BLaER1 treated with 17β-estradiol and CSF1 and Interleukin-3, amounts not matched to agents 10 nM and 100 nM (cell line): ENCODE results near the gene SLC2A8.

ENCODE experiments used
- H3K27ac ChIP-seq, 11 experiments: shearing (Covaris generic); formaldehyde crosslinking; 2 replicates each; pipeline ENCODE4 v1.8.1; 2022
- H3K27me3 ChIP-seq, 11 experiments: shearing (Covaris generic); formaldehyde crosslinking; 2 replicates each; pipeline ENCODE4 v1.8.1; 2022
- H3K36me3 ChIP-seq, 11 experiments: shearing (Covaris generic); formaldehyde crosslinking; 2 replicates each; pipeline ENCODE4 v1.8.1; 2022
- H3K4me1 ChIP-seq, 10 experiments: shearing (Covaris generic); formaldehyde crosslinking; 2 replicates each; pipeline ENCODE4 v1.8.1; 2022
- H3K4me2 ChIP-seq, 11 experiments: shearing (Covaris generic); formaldehyde crosslinking; 2 replicates each; pipeline ENCODE4 v1.8.1; 2022
- H3K4me3 ChIP-seq, 10 experiments: shearing (Covaris generic); formaldehyde crosslinking; 2 replicates each; pipeline ENCODE4 v1.8.1; 2022
- H3K9ac ChIP-seq, 11 experiments: shearing (Covaris generic); formaldehyde crosslinking; 2 replicates each; pipeline ENCODE4 v1.8.1; 2022
- H3K9me3 ChIP-seq, 11 experiments: shearing (Covaris generic); formaldehyde crosslinking; replicated peaks in 1 of 11; 2 replicates each; pipeline ENCODE4 v1.8.1; 2022
- H4K20me1 ChIP-seq, 11 experiments: shearing (Covaris generic); formaldehyde crosslinking; 2 replicates each; pipeline ENCODE4 v1.8.1; 2022
- Cebpa-rat ChIP-seq, 11 experiments: shearing (Covaris generic); IDR thresholded peaks; 2 replicates each; pipeline ENCODE4 v1.8.1; 2022

The SLC2A8 gene

DNA sequence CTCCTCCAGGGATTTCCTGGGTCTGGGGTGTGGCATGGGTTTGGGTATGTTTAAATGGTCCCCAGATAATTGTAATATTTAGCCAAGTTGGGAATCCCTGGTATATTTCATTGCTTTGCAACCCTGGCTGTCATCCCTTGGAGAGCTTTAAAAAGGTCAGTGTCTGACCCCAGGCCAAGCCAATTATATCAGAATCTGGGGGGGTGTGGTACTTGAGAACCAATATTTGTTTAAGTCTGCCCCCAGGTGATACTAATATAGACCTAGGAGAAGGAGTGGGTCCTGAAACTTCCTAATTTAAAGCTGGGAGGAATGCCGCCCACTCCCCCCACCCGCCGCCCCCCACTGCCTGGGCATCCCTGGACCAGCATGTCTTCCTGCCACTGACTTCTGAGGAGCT lies 38.2 kb upstream of the SLC2A8 start:
- H3K4me1 ChIP-seq: peaks cover 4 to 30% (median 20%) of the 10 kb centered on the region in 10 experiments
- no peak overlapping the region for H3K4me2 ChIP-seq
- no peak for TF ChIP-seq Cebpa-rat (IDR thresholded peaks at IDR 0.05)
- no peak overlapping the region for H3K9ac ChIP-seq
- no peaks in the 10 kb centered on the region; a peak in 1 of 22 replicates for H4K20me1 ChIP-seq
- H3K36me3 ChIP-seq: no peaks in the 10 kb centered on the region; a peak in 1 of 22 replicates
- H3K4me3 ChIP-seq: no peak overlapping the region
- no peak overlapping the region for H3K27ac ChIP-seq
- H3K9me3 ChIP-seq: no peaks in the 10 kb centered on the region
- H3K27me3 ChIP-seq: 0 out of 22 replicates have a peak, but pooled peaks cover 0 to 3% (median 0%) of the 10 kb centered on the region in 11 experiments

DNA sequence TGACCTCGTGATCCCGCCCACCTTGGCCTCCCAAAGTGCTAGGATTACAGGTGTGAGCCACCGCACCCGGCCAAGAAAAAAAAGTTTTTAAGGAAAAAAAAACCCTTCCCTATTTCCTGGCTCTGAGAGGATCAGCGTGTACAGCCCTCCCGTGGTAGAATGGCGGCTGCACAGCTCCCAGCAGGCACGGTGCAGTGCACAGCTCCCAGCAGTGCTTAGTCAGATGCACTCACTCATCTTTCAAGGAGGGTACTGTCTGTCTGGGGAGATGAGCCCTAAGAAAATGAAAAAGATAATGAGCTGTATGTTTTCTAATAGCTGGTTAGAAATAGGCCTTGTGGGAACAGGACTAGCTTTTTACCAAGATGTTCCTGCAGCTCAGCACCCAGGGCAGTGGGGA lies 36.7 kb upstream of the SLC2A8 start:
- H3K9me3 ChIP-seq: no peaks in the 10 kb centered on the region
- H3K27ac ChIP-seq: no peak overlapping the region
- peaks cover 0 to 3% (median 0%) of the 10 kb centered on the region in 11 experiments; a peak in 1 of 22 replicates for H3K36me3 ChIP-seq
- no peak for TF ChIP-seq Cebpa-rat (IDR thresholded peaks at IDR 0.05)
- H3K9ac ChIP-seq: peak overlapping the region in 1 of 11 experiments; percentile 18; a peak in 1 of 22 replicates
- peaks cover 0 to 36% (median 18%) of the 10 kb centered on the region in 10 experiments; a peak in 15 of 20 replicates for H3K4me1 ChIP-seq
- H4K20me1 ChIP-seq: no peaks in the 10 kb centered on the region; a peak in 1 of 22 replicates
- no peaks in the 10 kb centered on the region for H3K27me3 ChIP-seq
- H3K4me3 ChIP-seq: no peak overlapping the region
- peak overlapping the region in 3 of 11 experiments; percentile 24 to 56 (median 33); a peak in 3 of 22 replicates for H3K4me2 ChIP-seq

DNA sequence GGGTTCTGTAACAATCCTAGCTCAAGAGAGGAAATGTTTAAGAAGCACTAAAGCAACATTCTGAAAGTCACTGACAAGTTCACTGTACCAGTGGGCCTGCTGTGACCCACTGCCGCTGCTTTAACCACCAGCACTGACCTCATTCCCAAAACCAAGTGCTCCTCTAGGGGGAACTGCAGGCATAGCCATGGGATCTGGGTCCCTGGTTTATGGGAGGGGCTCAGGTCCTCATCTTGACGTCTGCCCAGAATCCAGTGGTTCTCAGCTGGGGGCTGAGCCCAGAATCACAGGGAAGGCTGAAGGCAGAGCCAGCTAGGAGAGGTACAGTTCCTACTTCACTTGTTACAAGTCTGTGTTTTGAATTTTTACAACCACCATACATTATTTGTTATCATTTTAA lies 36.1 kb upstream of the SLC2A8 start:
- Histone ChIP-seq H3K27me3 (no peaks in the 10 kb centered on the region), H3K4me3 (no peak overlapping the region), H3K9me3 (no peaks in the 10 kb centered on the region), H3K9ac (peak overlapping the region in 1 of 11 experiments; percentile 18; a peak in 1 of 22 replicates), H3K4me2 (peak overlapping the region in 4 of 11 experiments; percentile 47 to 84 (median 52); a peak in 8 of 22 replicates), H3K27ac (no peak overlapping the region), H3K4me1 (peaks cover 0 to 36% (median 18%) of the 10 kb centered on the region in 10 experiments; a peak in 15 of 20 replicates), H4K20me1 (no peaks in the 10 kb centered on the region; a peak in 1 of 22 replicates), H3K36me3 (peaks cover 0 to 3% (median 0%) of the 10 kb centered on the region in 11 experiments; a peak in 1 of 22 replicates)
- no peak for TF ChIP-seq Cebpa-rat (IDR thresholded peaks at IDR 0.05)

DNA sequence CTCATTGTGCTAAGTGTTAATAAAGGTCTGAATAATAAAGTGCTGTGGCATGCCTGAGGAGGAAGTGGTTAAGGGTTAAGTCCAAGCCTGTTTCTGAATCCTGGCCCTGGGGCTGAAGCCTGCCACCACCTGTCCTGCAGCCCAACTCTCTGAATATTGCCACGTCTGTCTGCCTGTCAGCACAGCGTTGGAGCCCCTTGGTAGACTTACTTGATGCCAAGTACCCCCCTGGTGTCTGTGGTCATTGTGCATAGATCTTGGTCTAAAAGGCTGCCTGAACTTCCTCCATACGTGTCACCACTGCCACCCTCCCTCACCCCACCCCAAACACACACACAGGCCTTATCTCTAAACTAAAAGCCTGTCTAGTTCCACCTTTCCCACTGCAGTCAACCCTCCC lies 35.4 kb upstream of the SLC2A8 start:
- peaks cover 0 to 36% (median 18%) of the 10 kb centered on the region in 10 experiments; a peak in 15 of 20 replicates for H3K4me1 ChIP-seq
- H3K27ac ChIP-seq: no peak overlapping the region
- TF ChIP-seq Cebpa-rat (IDR thresholded peaks at IDR 0.05): no peak

DNA sequence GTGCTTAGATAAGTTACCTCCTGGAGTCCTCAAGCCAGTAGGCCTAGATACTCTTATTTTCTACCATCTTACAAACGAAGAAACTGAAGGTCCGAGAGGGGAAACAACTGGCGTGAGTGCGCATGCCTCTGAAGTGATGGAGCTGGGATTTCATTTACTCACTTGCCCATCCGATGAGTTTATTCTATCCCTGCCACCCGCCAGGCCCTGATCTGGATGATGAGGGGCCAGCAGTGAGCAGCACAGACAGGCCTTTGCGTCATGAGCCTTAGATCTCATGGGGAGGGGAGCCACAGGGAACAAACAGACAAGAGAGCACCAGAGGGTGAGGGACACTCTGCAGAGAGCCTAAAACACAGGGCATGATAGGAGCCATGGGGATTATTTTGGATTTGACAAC lies 34.1 kb upstream of the SLC2A8 start:
- no peak overlapping the region for H3K9ac ChIP-seq
- TF ChIP-seq Cebpa-rat (IDR thresholded peaks at IDR 0.05): no peak

More for the DNA sequence above, 35.4 kb upstream of the SLC2A8 start:
- no peak overlapping the region for H3K4me3 ChIP-seq
- no peaks in the 10 kb centered on the region for H3K27me3 ChIP-seq
- no peak overlapping the region; a peak in 1 of 22 replicates for H3K9ac ChIP-seq
- peak overlapping the region in 8 of 11 experiments; percentile 21 to 84 (median 46); a peak in 12 of 22 replicates for H3K4me2 ChIP-seq
- H3K9me3 ChIP-seq: no peaks in the 10 kb centered on the region
- H4K20me1 ChIP-seq: no peaks in the 10 kb centered on the region; a peak in 1 of 22 replicates
- peaks cover 0 to 3% (median 0%) of the 10 kb centered on the region in 11 experiments; a peak in 1 of 22 replicates for H3K36me3 ChIP-seq

DNA sequence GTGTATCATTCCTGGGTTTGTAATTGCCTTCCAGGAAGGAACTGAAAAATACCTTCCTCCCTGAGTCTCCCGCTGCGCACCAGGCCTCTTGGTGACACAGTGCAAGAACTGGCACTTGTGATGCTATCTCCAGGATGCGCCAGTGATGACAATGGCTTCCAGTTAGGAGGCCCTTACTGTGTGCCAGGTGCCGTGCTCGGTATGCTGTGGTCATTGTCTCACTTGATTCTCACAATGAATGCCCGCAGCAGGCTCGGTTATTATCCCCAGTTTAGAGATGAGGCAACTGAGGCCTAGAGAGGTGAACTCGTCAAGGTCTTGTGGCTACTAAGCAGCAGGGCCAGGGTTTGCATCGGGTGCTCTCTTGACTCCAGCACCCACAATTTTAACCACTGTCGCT lies 31.5 kb upstream of the SLC2A8 start:
- no peak overlapping the region for H3K4me2 ChIP-seq
- H3K36me3 ChIP-seq: 0 out of 22 replicates have a peak, but pooled peaks cover 0 to 3% (median 0%) of the 10 kb centered on the region in 11 experiments
- H3K9ac ChIP-seq: no peak overlapping the region
- H3K4me1 ChIP-seq: peaks cover 0 to 55% (median 12%) of the 10 kb centered on the region in 10 experiments; a peak in 15 of 20 replicates
- H4K20me1 ChIP-seq: no peaks in the 10 kb centered on the region; a peak in 1 of 22 replicates
- no peaks in the 10 kb centered on the region for H3K9me3 ChIP-seq
- no peak overlapping the region for H3K4me3 ChIP-seq
- no peak overlapping the region for H3K27ac ChIP-seq
- TF ChIP-seq Cebpa-rat (IDR thresholded peaks at IDR 0.05): no peak
- no peaks in the 10 kb centered on the region for H3K27me3 ChIP-seq

More for the DNA sequence above, 34.1 kb upstream of the SLC2A8 start:
- H3K4me3 ChIP-seq: no peak overlapping the region
- no peaks in the 10 kb centered on the region for H3K9me3 ChIP-seq
- H4K20me1 ChIP-seq: no peaks in the 10 kb centered on the region; a peak in 1 of 22 replicates
- H3K36me3 ChIP-seq: peaks cover 0 to 3% (median 0%) of the 10 kb centered on the region in 11 experiments; a peak in 1 of 22 replicates
- peak overlapping the region in 1 of 11 experiments; percentile 84; a peak in 3 of 22 replicates for H3K4me2 ChIP-seq
- no peak overlapping the region for H3K27ac ChIP-seq
- peaks cover 0 to 37% (median 18%) of the 10 kb centered on the region in 10 experiments; a peak in 15 of 20 replicates for H3K4me1 ChIP-seq
- H3K27me3 ChIP-seq: no peaks in the 10 kb centered on the region

DNA sequence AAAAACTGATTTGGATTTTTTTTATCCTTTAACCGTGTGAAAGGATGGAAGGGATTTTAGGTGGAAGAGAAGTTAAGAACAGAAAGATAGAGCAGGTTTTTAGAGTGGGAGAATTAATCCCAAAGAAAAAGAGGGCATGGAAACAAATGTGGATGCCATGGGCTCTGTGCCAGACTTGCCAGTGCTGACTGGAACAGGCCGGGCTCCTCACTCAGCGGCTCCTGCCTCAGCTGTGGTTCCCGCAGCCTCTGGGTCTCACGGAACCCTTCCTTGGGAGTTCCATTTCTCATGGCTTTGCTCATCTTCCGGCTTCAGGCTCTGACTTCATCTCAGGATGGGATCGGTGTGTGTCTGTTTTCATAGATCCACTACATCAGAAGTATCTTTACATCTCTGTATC lies 30.4 kb upstream of the SLC2A8 start:
- Histone ChIP-seq H3K4me1 (peaks cover 0 to 44% (median 3%) of the 10 kb centered on the region in 10 experiments; a peak in 14 of 20 replicates), H4K20me1 (no peaks in the 10 kb centered on the region; a peak in 1 of 22 replicates), H3K36me3 (0 out of 22 replicates have a peak, but pooled peaks cover 0 to 3% (median 0%) of the 10 kb centered on the region in 11 experiments), H3K9me3 (no peaks in the 10 kb centered on the region), H3K27ac (no peak overlapping the region), H3K4me3 (no peak overlapping the region), H3K27me3 (no peaks in the 10 kb centered on the region), H3K4me2 (no peak overlapping the region), H3K9ac (no peak overlapping the region)
- no peak for TF ChIP-seq Cebpa-rat (IDR thresholded peaks at IDR 0.05)

DNA sequence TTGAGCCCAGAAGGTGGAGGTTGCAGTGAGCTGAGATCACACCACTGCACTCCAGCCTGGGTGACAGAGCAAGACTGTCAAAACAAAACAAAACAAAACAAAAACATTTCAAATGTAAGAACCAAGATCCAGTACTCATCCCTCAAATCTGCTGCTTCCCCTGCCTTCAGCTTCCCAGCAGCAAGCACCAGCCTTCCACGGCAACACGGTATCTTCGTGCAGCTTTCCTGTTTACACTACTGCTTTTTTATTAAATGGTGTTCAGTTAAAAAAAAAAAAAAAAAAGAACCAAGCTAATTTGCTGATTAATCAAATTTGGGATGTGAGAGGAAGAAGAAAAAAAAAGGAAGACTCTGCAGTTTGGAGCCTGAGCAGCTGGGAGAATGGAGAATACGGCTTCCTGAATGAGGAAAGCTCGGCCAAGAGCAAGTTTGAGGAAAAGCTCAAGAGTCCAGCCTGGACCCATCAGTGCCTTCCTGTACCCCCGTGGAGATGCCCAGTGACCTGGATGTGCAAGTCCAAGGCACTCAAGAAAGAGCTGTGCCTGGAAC lies 28.0 kb upstream of the SLC2A8 start:
- Histone ChIP-seq H3K27ac (peak overlapping the region in 3 of 11 experiments; percentile 29 to 50 (median 42); a peak in 4 of 22 replicates), H3K9me3 (no peaks in the 10 kb centered on the region), H4K20me1 (no peaks in the 10 kb centered on the region), H3K4me2 (peak overlapping the region in 3 of 11 experiments; percentile 69 to 79 (median 77); a peak in 7 of 22 replicates), H3K27me3 (no peaks in the 10 kb centered on the region), H3K36me3 (0 out of 22 replicates have a peak, but pooled peaks cover 0 to 3% (median 0%) of the 10 kb centered on the region in 11 experiments), H3K4me3 (no peak overlapping the region), H3K9ac (peak overlapping the region in 2 of 11 experiments; percentile 31 to 40; a peak in 2 of 22 replicates), H3K4me1 (peaks cover 0 to 33% (median 0%) of the 10 kb centered on the region in 10 experiments; a peak in 7 of 20 replicates)
- TF ChIP-seq Cebpa-rat (IDR thresholded peaks at IDR 0.05): no peak

DNA sequence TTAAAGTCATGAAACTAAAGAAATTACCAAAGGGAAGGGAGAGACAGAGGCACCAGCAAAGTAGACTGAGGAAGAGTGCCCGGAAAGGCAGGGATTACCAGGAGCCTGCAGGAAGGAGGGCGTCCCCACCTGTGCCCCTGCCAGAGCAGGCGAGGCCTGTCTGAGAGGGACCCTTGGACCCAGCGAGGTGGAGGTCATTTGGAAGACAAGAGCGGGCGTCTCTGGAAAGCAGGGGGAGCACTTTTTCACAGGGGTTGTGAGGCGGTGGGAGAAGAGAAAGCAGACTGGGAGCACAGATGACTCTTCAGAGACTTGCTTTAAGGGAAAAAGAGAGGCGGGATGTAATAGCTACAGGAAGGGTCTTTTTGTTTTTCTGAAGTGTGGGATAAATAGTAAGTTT lies 27.5 kb upstream of the SLC2A8 start:
- Histone ChIP-seq H3K4me2 (peak overlapping the region in 3 of 11 experiments; percentile 69 to 79 (median 77); a peak in 7 of 22 replicates), H3K27ac (peak overlapping the region in 2 of 11 experiments; percentile 11 to 50; a peak in 2 of 22 replicates), H3K9ac (no peak overlapping the region; a peak in 1 of 22 replicates), H3K4me1 (peaks cover 0 to 29% (median 0%) of the 10 kb centered on the region in 10 experiments; a peak in 7 of 20 replicates), H4K20me1 (no peaks in the 10 kb centered on the region), H3K27me3 (no peaks in the 10 kb centered on the region), H3K36me3 (no peaks in the 10 kb centered on the region), H3K4me3 (no peak overlapping the region), H3K9me3 (no peaks in the 10 kb centered on the region)
- no peak for TF ChIP-seq Cebpa-rat (IDR thresholded peaks at IDR 0.05)
